H9 (cell line): ENCODE data around the gene GNAS. TPM values are rescaled to one million over a fixed set of nuclear protein-coding genes. Genes with fewer than 3 reads are reported as not detected.

Source experiments
- DNase-seq: peaks from one replicate; pipeline ENCODE4 v3.0.0-alpha.2; 2017
- H2AFZ ChIP-seq: one replicate; pipeline ENCODE4 v1.6.1; 2013; ENCODE audit warnings: mild to moderate bottlenecking, low read length, control low read depth, moderate library complexity
- H2AK5ac ChIP-seq: 2 replicates; pipeline ENCODE4 v1.6.1; 2013; ENCODE audit warnings: low read length, control low read depth, mixed read lengths; ENCODE audit not compliant: insufficient read length
- H2BK120ac ChIP-seq: one replicate; pipeline ENCODE4 v1.6.1; 2013; ENCODE audit warnings: low read depth, mild to moderate bottlenecking, low read length, control low read depth, inconsistent platforms; ENCODE audit not compliant: poor library complexity, severe bottlenecking
- H2BK12ac ChIP-seq: 2 replicates; pipeline ENCODE4 v1.6.1; 2013; ENCODE audit warnings: low read length, control low read depth, mixed read lengths, low read depth; ENCODE audit not compliant: insufficient read length
- H2BK15ac ChIP-seq: 2 replicates; pipeline ENCODE4 v1.6.1; 2013; ENCODE audit warnings: low read depth, low read length, control low read depth
- H2BK20ac ChIP-seq: one replicate; pipeline ENCODE4 v1.6.1; 2013; ENCODE audit warnings: low read depth, mild to moderate bottlenecking, low read length, control low read depth, inconsistent platforms; ENCODE audit not compliant: poor library complexity, severe bottlenecking
- H2BK5ac ChIP-seq: 2 replicates; pipeline ENCODE4 v1.6.1; 2013; ENCODE audit warnings: low read length, control low read depth, mixed read lengths; ENCODE audit not compliant: insufficient read length
- H3K14ac ChIP-seq: 2 replicates; pipeline ENCODE4 v1.6.1; 2013; ENCODE audit warnings: low read length, control low read depth; ENCODE audit not compliant: insufficient read depth
- H3K18ac ChIP-seq: 2 replicates; pipeline ENCODE4 v1.6.1; 2013; ENCODE audit warnings: low read depth, mild to moderate bottlenecking, mixed read lengths, low read length, control low read depth; ENCODE audit not compliant: insufficient read length
- H3K23ac ChIP-seq: 2 replicates; pipeline ENCODE4 v1.6.1; 2013; ENCODE audit warnings: low read length, control low read depth, mixed read lengths, low read depth; ENCODE audit not compliant: insufficient read length
- H3K23me2 ChIP-seq: 2 replicates; pipeline ENCODE4 v1.6.1; 2013; ENCODE audit warnings: low read depth, mild to moderate bottlenecking, mixed read lengths, low read length, control low read depth; ENCODE audit not compliant: insufficient read length, poor library complexity, severe bottlenecking
- H3K27ac ChIP-seq: 2 replicates; pipeline ENCODE4 v1.5.1; 2013; ENCODE audit warnings: low read length, control low read depth, mixed read lengths, low read depth; ENCODE audit not compliant: insufficient read length
- H3K27me3 ChIP-seq: 2 replicates; pipeline ENCODE4 v1.6.1; 2013; ENCODE audit warnings: low read length, control low read depth, inconsistent platforms; ENCODE audit not compliant: insufficient read depth
- H3K4ac ChIP-seq: 2 replicates; pipeline ENCODE4 v1.6.1; 2013; ENCODE audit warnings: low read depth, mild to moderate bottlenecking, control low read depth, inconsistent platforms, low read length, moderate library complexity
- H3K4me1 ChIP-seq: 2 replicates; pipeline ENCODE4 v1.6.1; 2013; ENCODE audit warnings: low read length, control low read depth, inconsistent platforms; ENCODE audit not compliant: insufficient read depth
- H3K4me2 ChIP-seq: 2 replicates; pipeline ENCODE4 v1.6.1; 2013; ENCODE audit warnings: low read length, control low read depth, mixed read lengths; ENCODE audit not compliant: insufficient read length, insufficient read depth
- H3K56ac ChIP-seq: 2 replicates; pipeline ENCODE4 v1.6.1; 2013; ENCODE audit warnings: low read depth, mild to moderate bottlenecking, mixed read lengths, low read length, control low read depth; ENCODE audit not compliant: insufficient read length
- H3K79me1 ChIP-seq: 2 replicates; pipeline ENCODE4 v1.6.1; 2013; ENCODE audit warnings: low read depth, mild to moderate bottlenecking, moderate library complexity, low read length, control low read depth, inconsistent platforms; ENCODE audit not compliant: insufficient read depth, poor library complexity, severe bottlenecking
- H3K79me2 ChIP-seq: 2 replicates; pipeline ENCODE4 v1.6.1; 2013; ENCODE audit warnings: low read length, control low read depth, inconsistent platforms; ENCODE audit not compliant: insufficient read depth
- H3K9ac ChIP-seq: 2 replicates; pipeline ENCODE4 v1.6.1; 2013; ENCODE audit warnings: low read length, control low read depth, mixed read lengths; ENCODE audit not compliant: insufficient read length; ENCODE audit errors: extremely low read depth
- H3K9me3 ChIP-seq: one replicate; pipeline ENCODE4 v1.6.1; 2013; ENCODE audit warnings: low read depth, low read length, inconsistent platforms; ENCODE audit not compliant: control insufficient read depth
- H3T11ph ChIP-seq: one replicate; pipeline ENCODE4 v1.6.1; 2013; ENCODE audit warnings: mild to moderate bottlenecking, low read length, control low read depth, inconsistent platforms
- H4K20me1 ChIP-seq: one replicate; pipeline ENCODE4 v1.6.1; 2013; ENCODE audit not compliant: control insufficient read depth, insufficient read length, insufficient read depth
- H4K5ac ChIP-seq: 2 replicates; pipeline ENCODE4 v1.6.1; 2013; ENCODE audit warnings: low read depth, mild to moderate bottlenecking, mixed read lengths, low read length, control low read depth; ENCODE audit not compliant: insufficient read length
- H4K8ac ChIP-seq: replicated peaks from 2 replicates; pipeline ENCODE4 v1.6.1; 2013; ENCODE audit warnings: low read length, control low read depth, mixed read lengths, low read depth; ENCODE audit not compliant: insufficient read length
- H4K91ac ChIP-seq: 2 replicates; pipeline ENCODE4 v1.6.1; 2013; ENCODE audit warnings: low read depth, mild to moderate bottlenecking, moderate library complexity, mixed read lengths, low read length, control low read depth; ENCODE audit not compliant: insufficient read length
- H3K27ac Mint-ChIP-seq, 3 experiments: 2 replicates in 2 of 3; 3 replicates in 1 of 3; pipeline ENCODE4 v1.8.0; 2020 to 2021; ENCODE audit warnings: mixed read lengths in 3 of 3, mild to moderate bottlenecking in 1 of 3, moderate library complexity in 1 of 3
- H3K27me3 Mint-ChIP-seq: 2 replicates; pipeline ENCODE4 v1.8.0; 2021; ENCODE audit warnings: low read depth, mild to moderate bottlenecking, moderate library complexity, mixed read lengths
- H3K36me3 Mint-ChIP-seq, 3 experiments: 2 replicates in 2 of 3; 3 replicates in 1 of 3; pipeline ENCODE4 v1.8.0; 2020 to 2021; ENCODE audit warnings: low read depth in 3 of 3, mixed read lengths in 3 of 3; ENCODE audit not compliant: insufficient read depth in 1 of 3
- H3K4me1 Mint-ChIP-seq, 2 experiments: 2 replicates each; pipeline ENCODE4 v1.8.0; 2020; ENCODE audit warnings: mixed read lengths in 2 of 2
- H3K4me3 Mint-ChIP-seq, 2 experiments: 2 replicates in 1 of 2; 3 replicates in 1 of 2; pipeline ENCODE4 v1.8.0; 2020 to 2021; ENCODE audit warnings: mild to moderate bottlenecking in 2 of 2, mixed read lengths in 2 of 2, moderate library complexity in 1 of 2
- H3K9me3 Mint-ChIP-seq, 2 experiments: 2 replicates in 1 of 2; 3 replicates in 1 of 2; pipeline ENCODE4 v1.8.0; 2020; ENCODE audit warnings: mild to moderate bottlenecking in 2 of 2, mixed read lengths in 2 of 2, moderate library complexity in 1 of 2
- WGBS: extraction: QIAGEN DNeasy Blood & Tissue Kit; methylation state at CpG from one replicate; pipeline ENCODE4 v1.1.7; 2013; ENCODE audit warnings: missing lambda C conversion rate, low lambda C conversion rate, mixed read lengths; ENCODE audit not compliant: insufficient read length; ENCODE audit errors: extremely low coverage; 5-methylcytosine and 5-hydroxymethylcytosine counted together
- total RNA-seq: library from RNA; stranded (reverse); gene quantifications from 2 replicates; pipeline ENCODE4 v1.2.1, GENCODE V29; 2021
- TF ChIP-seq, protein P1 (sequence below): fragments of 200-600 bp; sonication (generic); conservative IDR thresholded peaks from 3 replicates; pipeline ENCODE4 v1.8.0; 2021; ENCODE audit warnings: antibody characterized with exemption, mild to moderate bottlenecking

The GNAS gene
- total RNA-seq, 1 experiment from 2014 or later = 920 TPM

GRCh38 chr20:58908941-58909340 is 56.4 kb downstream of the GNAS start:
- Histone ChIP-seq H3T11ph (no peak overlapping the region), H4K20me1 (no peaks in the 10 kb centered on the region), H2BK120ac (no peak overlapping the region), H3K27ac (no peak overlapping the region), H4K8ac (no peak overlapping the region), H2BK15ac (no peak overlapping the region), H3K9me3 (no peaks in the 10 kb centered on the region), H3K18ac (no peak overlapping the region), H3K23me2 (no peaks in the 10 kb centered on the region), H3K14ac (no peak overlapping the region), H3K79me1 (no peaks in the 10 kb centered on the region), H3K9ac (no peak overlapping the region), H4K5ac (no peak overlapping the region), H3K79me2 (no peaks in the 10 kb centered on the region), H2BK5ac (no peak overlapping the region), H3K4me2 (no peak overlapping the region), H3K56ac (no peak overlapping the region), H3K23ac (no peak overlapping the region), H3K27me3 (no peaks in the 10 kb centered on the region), H4K91ac (no peak overlapping the region), H3K4me1 (no peaks in the 10 kb centered on the region), H2BK12ac (no peak overlapping the region), H2AK5ac (no peak overlapping the region), H2AFZ (no peak overlapping the region), H2BK20ac (no peak overlapping the region), H3K4ac (no peak overlapping the region)
- no peaks in the 10 kb centered on the region for H3K9me3 Mint-ChIP-seq
- DNase-seq = no peak
- H3K27me3 Mint-ChIP-seq = no peaks in the 10 kb centered on the region
- H3K4me3 Mint-ChIP-seq = no peak overlapping the region
- TF ChIP-seq, protein P1, sequence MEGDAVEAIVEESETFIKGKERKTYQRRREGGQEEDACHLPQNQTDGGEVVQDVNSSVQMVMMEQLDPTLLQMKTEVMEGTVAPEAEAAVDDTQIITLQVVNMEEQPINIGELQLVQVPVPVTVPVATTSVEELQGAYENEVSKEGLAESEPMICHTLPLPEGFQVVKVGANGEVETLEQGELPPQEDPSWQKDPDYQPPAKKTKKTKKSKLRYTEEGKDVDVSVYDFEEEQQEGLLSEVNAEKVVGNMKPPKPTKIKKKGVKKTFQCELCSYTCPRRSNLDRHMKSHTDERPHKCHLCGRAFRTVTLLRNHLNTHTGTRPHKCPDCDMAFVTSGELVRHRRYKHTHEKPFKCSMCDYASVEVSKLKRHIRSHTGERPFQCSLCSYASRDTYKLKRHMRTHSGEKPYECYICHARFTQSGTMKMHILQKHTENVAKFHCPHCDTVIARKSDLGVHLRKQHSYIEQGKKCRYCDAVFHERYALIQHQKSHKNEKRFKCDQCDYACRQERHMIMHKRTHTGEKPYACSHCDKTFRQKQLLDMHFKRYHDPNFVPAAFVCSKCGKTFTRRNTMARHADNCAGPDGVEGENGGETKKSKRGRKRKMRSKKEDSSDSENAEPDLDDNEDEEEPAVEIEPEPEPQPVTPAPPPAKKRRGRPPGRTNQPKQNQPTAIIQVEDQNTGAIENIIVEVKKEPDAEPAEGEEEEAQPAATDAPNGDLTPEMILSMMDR = no peak
- H3K4me1 Mint-ChIP-seq = 0 out of 4 replicates have a peak, but pooled peaks cover 0 to 3% of the 10 kb centered on the region in 2 experiments
- H3K36me3 Mint-ChIP-seq = peaks cover 62 to 83% (median 81%) of the 10 kb centered on the region in 3 experiments; a peak in 6 of 7 replicates
- peak overlapping the region in 2 of 3 experiments; percentile 19 to 68; a peak in 1 of 7 replicates for H3K27ac Mint-ChIP-seq
- no CpG with 5 or more reads among the region's 9 CpGs for WGBS
